Stimulated activated CD4-positive, alpha-beta T cell treated with anti-CD3 and anti-CD28 coated beads, TNF-alpha, amount 100 ng/mL, for 1 hour (primary cell): ENCODE results near the gene VAMP5.
A peak's percentile ranks its signal among the peaks of the same experiment; 100 is the strongest.
"Not testable (repeated sequence)": the region's sequence is repeated elsewhere in the genome, so short reads cannot be mapped to it uniquely, and the experiment has no call there.

Experiments used
- DNase-seq, 3 donors: peaks; one replicate each; pipeline ENCODE4 v3.0.0-alpha.2; 2020; ENCODE audit warnings: low read depth in 3 of 3, low spot score in 1 of 3

The VAMP5 gene, protein sequence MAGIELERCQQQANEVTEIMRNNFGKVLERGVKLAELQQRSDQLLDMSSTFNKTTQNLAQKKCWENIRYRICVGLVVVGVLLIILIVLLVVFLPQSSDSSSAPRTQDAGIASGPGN

DNA sequence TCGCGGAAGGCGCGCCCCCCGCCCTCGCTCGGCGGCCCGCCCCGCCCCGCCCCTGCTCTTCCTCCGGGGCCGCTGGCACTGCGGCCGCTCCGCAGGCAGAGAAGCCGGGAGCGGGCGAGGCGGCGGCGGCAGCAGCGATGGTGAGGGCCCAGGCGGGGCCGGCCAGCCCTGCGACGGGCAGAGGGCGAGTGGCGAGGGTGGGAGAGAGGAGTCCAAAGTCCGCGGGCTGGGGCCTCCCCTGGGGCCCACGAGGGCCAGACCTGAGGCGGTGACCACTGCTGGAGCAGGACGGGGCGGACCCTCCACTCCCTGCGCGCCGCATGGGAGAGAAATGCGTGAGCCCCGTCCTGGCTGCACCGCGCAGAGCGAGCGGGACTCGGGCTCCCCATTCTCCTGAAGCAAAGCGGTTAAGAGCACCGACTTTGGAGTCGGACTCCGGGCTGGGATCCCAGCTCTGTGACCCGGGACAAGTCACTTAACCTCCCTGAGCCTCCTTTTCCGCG is at the start of gene VAMP5:
VAMP5 (plus strand) TSS at position 78 of the 503 bp plus-strand sequence; CDS start at position 138, 60 bp downstream.
- no peak for DNase-seq

DNA sequence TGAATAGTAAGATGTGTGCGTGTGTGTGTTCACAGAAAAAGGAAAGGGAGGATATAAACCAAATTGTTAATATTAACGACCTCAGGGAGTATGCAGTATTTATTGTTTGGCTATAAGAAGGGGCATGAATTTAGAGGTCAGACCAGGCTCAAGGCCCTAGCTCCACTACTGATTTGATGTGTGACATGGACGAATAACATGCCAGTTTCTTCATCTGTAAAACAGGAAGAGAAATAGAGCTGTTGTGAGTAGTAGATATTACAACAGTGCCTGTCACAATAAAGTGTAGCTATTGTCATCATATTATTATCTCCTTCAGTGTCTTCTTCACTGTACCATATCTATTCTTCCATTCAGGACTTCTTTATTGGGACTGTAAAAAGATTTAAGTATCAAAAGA is 49.4 kb upstream of the VAMP5 start:
- DNase-seq: no peak

- no peak for DNase-seq
Measured at GRCh38 chr2:85536479-85536878, 47.8 kb upstream of the VAMP5 start.

DNA sequence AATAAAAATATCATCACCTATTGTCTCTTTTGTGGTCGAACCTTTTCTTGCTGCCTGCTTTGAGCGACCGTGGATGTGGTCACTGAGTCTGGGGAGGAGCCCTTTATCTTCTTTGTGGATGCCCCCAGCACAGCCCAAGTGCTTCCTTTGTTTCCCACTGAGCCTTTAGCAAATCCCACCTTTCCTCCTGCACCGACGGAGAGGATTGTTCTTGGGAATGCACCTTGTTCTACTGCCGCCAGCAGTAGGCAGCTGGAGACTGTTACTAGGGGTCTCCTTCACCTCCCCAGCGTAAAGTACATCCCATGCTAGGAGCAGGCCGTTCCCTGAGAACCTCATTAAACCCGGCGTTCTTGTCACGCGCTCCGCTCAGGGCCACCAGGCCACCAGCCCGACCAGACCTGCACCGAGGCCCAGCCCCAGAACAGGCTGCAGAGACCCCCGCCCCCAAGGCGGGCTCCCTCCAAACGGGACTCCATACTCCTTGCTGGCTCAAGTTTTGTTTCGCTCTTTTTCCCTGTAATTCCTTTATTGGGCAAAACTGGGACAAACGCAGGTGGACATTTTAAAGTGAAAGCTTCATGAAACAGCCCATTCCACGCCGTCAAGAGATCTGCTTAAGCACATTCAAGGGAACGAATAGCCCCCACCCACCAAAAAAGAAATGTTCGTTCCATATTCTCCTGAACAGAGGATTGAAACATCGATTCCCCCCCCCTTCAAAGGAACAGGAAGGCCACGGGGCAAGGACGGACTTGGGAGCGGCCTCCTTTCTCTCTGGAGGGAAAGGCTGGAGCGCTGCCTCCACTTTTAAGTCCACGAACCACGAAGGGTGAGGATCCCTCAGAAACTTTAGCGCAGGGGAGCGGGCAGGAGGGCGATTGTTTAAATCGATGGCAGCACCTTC is 46.4 kb upstream of the VAMP5 start:
- DNase-seq: peak in 1 of 3 donors; percentile 32

DNA sequence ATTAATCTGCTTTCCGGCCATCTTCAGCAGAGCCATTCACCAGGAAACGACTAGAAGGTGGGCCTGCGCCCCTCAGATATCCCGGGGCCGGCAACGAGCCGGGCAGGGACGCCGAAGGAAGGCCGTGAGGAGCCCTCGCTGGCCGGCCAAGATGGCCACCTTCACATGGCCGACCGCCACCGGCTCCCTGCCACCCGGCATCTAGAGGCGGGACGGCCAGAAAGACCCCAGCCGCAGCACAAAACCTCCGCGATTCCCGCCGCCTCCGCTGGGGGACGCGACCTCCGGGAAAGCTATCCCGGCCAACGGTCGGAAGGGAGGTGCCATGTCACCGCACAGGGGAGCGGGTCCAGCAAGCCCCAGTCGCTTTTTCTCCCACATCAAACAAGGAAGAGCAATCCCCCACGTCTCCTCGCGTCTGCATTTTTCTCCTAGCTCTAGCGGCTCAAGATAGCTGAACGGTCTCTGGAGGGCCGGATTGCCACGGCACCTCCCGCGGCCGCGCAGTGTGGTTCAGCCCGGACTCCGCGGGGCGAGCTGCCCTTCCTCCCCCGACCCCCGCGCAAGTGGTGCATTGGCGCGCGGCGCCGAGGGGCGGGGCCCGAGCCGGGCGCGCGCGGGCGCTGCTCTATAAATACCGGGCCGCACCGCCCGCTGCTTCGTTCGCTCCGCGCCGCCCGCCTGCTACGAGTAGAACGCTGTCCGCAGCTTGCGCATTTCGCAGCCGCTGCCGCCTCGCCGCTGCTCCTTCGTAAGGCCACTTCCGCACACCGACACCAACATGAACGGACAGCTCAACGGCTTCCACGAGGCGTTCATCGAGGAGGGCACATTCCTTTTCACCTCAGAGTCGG is 45.5 kb upstream of the VAMP5 start, which contains the start of gene MAT2A:
MAT2A (plus strand) TSS at position 662 of the 854 bp plus-strand sequence; CDS start at position 782, 120 bp downstream.
- DNase-seq: peak; percentile 58 to 87 (median 82)

- peak; percentile 15 to 66 (median 42) for DNase-seq
Measured at GRCh38 chr2:85539361-85540132, 44.7 kb upstream of the VAMP5 start.

DNA sequence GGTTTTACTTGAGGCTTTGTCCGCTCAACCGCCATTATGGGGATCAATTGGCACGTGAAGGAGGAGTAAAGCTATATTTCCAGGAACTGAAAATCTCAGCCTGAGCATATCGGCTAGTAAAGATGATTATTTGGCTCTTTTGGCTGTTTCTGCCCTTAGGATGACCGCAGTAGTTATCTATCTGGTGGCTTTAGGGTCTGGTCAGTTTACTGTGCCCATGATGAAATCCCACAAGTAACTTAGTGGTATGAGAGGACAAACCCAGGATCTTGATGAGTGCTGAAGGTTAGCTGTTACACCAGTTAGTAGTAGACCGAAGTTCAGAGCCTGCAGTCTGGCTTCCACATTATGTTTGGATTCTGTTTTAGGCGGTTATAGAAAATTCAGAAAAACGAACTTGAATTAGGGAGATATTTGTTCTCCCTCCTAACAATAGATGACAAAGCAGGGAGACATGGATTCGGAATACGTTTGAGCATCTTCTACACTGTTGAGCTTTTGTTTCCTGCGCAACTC is 44.0 kb upstream of the VAMP5 start:
- no peak for DNase-seq

DNA sequence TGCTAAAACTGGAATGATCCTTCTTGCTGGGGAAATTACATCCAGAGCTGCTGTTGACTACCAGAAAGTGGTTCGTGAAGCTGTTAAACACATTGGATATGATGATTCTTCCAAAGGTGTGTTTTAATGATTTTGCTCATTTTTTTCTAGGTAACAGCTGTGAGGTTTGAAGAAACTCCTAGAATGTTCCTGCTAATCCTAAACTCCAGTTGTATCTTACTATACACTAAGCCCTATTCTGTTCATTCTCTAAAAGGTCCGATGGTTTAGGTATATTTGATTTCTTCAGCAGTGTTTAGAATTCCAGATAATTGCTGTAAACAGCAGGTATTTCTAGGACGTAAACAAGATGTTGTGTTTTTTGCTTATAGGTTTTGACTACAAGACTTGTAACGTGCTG is 43.0 kb upstream of the VAMP5 start:
- no peak for DNase-seq

- DNase-seq: no peak
Measured at GRCh38 chr2:85541753-85542457, 42.3 kb upstream of the VAMP5 start.

DNA sequence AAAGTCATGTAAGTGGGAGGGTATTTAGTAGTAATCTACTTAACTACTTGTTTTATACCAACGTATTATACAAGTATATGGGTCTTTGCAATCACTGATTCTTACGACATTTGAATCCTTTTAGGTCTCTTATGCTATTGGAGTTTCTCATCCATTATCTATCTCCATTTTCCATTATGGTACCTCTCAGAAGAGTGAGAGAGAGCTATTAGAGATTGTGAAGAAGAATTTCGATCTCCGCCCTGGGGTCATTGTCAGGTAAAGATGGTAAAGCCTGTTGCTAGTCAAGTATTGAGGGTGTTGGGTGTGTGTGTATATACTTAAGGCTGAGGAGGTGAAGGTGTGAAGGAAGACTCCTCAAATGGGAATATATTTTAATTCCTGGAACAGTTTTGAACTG is 41.5 kb upstream of the VAMP5 start:
- no peak for DNase-seq

GRCh38 chr2:85544254-85544691 is 40.0 kb upstream of the VAMP5 start:
- not testable (repeated sequence) for DNase-seq

- not testable (repeated sequence) for DNase-seq
Measured at GRCh38 chr2:85544915-85545779, 39.1 kb upstream of the VAMP5 start.

DNA sequence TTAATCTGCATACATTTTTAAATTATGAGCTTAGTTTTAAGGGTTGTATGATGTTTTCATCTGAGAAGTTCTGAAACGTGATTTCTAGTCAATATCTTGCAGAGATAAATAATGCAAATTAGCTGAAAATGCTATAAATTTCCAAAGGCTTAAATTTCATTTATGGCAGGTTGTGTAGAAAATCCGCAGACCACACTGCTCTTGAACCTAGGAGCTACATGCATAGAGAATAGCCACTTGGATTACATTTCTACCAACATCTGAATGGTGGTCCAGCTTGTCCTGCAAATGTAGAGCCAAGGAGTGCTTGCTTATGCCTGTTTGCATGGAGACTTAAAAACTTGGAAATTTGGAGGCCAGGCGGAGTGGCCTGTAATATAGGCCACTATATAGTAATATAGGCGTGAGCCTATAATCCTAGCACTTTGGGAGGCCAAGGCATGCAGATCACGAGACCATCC is 38.4 kb upstream of the VAMP5 start:
- DNase-seq: no peak

DNA sequence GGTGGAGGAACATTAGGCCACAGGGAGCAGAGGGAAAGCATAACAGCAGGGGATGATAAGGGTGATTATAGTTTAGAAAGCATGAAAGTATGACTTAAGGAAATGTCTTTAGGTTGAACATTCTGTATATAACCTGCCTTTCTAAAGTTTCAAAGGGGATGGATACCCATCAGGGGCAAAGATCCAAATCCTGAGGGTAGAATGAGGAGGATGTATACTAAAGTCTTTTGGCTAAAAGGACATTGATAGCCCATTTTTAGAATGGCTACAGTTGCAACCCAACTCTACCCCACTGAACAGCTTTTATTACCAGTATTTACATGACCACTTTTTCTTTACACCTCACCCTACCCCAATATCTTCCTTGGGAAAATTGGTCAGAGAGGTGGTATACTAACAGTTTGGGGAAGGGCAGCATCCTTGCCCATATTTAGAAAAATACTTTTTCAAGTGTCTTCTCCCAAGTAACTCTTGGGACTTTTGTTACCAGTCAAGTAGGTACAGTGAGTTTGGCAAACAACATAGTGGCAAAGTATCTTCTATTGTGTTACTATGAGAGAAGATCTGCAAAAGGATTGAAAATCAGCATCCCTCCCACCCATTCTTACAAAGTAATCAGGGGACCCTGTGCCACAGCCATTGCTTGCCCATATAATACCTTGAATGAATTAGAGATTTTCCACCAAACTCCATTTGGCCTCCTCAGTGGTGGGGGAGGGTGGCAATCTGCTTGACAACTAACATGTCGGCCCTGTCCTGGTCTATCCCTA is 37.0 kb upstream of the VAMP5 start:
- no peak for DNase-seq

- no peak for DNase-seq
Measured at GRCh38 chr2:85547859-85548607, 36.2 kb upstream of the VAMP5 start.

DNA sequence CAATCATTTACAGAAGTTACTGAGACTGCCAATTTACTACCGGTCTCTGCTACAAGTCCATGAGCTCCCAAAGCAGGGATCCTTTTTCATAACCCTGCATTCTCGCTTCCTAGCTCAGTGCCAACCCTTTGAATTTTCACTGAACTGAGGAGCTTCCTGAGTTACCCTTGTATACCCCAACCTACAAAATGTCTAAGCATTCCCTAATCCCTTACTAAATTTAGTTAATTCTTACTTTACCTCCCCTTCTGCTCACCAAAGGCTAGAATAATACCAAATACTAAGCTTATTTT is 35.7 kb upstream of the VAMP5 start:
- DNase-seq: no peak

DNA sequence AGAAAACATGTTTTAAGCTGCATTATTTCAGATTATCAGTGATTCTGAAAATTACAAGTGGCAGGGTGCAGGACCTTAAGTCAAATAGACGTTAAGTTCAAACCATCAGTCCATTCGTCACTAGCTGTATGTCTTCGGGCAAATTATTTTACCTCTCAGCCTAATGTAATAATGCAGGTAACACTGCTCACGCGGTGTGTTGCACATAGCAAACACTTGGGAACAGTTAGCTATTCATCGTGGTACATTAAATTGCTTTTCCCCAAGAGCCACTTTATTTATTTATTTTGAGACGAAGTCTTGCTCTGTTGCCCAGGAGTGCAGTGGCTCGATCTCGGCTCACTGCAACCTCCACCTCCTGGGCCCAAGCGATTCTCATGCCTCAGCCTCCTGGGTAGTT is 35.1 kb upstream of the VAMP5 start:
- no peak for DNase-seq
